Upper lobe of left lung (tissue), 4 donors: Measurements from ENCODE around the gene HTR6.

Experiments used
- POLR2A ChIP-seq, 4 donors: fragments of 450-650 bp; IDR thresholded peaks; one replicate each; pipeline ENCODE4 v1.5.1; 2016 to 2017; ENCODE audit warnings: antibody characterized with exemption in 4 of 4, mild to moderate bottlenecking in 2 of 4
- TF ChIP-seq, protein P1 (sequence below), 6 experiments: fragments of 450-650 bp in 4 of 6; fragments of 200-600 bp in 2 of 6; sonication (generic) in 2 of 6; IDR thresholded peaks; one replicate each; pipeline ENCODE4 v1.5.1; 2016 to 2019; ENCODE audit warnings: antibody characterized with exemption in 6 of 6

DNA sequence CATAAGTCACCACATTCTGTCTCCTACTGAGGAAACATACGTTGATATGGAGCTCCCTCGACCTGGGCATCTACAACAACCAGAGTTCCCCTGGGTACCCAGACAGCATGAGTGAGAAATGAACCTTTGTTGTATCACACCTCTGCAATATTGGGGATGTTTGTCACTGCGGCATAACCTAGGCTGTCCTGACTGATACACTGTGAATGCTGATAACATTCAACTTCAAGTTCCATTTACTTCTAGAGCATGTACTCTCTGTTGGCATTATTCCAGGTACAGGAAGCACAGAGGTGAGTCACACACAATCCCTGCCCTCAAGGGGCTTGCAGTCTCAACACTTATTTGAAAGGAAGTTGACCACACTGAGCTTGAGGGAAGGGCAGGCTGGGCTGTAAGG, 65.6 kb downstream of the HTR6 start:
- TF ChIP-seq, protein P1, sequence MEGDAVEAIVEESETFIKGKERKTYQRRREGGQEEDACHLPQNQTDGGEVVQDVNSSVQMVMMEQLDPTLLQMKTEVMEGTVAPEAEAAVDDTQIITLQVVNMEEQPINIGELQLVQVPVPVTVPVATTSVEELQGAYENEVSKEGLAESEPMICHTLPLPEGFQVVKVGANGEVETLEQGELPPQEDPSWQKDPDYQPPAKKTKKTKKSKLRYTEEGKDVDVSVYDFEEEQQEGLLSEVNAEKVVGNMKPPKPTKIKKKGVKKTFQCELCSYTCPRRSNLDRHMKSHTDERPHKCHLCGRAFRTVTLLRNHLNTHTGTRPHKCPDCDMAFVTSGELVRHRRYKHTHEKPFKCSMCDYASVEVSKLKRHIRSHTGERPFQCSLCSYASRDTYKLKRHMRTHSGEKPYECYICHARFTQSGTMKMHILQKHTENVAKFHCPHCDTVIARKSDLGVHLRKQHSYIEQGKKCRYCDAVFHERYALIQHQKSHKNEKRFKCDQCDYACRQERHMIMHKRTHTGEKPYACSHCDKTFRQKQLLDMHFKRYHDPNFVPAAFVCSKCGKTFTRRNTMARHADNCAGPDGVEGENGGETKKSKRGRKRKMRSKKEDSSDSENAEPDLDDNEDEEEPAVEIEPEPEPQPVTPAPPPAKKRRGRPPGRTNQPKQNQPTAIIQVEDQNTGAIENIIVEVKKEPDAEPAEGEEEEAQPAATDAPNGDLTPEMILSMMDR (IDR thresholded peaks at IDR 0.05), result no peak
- TF ChIP-seq POLR2A (IDR thresholded peaks at IDR 0.05), result no peak
